Gastrocnemius medialis (tissue), 4 donors: Measurements from ENCODE around the gene ANAPC7.

ENCODE experiments used
- POLR2A ChIP-seq, 2 donors: fragments of 450-650 bp; IDR thresholded peaks; one replicate each; pipeline ENCODE4 v1.6.1; 2017; ENCODE audit warnings: antibody characterized with exemption in 2 of 2, mild to moderate bottlenecking in 2 of 2, moderate library complexity in 2 of 2
- TF ChIP-seq, protein P1 (sequence below), 5 experiments: fragments of 450-650 bp in 3 of 5; fragments of 200-600 bp in 2 of 5; sonication (generic) in 2 of 5; IDR thresholded peaks in 4 of 5; conservative IDR thresholded peaks in 1 of 5; 1 replicate in 4 of 5; 2 replicates in 1 of 5; pipeline ENCODE4 v1.5.1; 2016 to 2019; ENCODE audit warnings: antibody characterized with exemption in 5 of 5, mild to moderate bottlenecking in 3 of 5, moderate library complexity in 3 of 5

DNA sequence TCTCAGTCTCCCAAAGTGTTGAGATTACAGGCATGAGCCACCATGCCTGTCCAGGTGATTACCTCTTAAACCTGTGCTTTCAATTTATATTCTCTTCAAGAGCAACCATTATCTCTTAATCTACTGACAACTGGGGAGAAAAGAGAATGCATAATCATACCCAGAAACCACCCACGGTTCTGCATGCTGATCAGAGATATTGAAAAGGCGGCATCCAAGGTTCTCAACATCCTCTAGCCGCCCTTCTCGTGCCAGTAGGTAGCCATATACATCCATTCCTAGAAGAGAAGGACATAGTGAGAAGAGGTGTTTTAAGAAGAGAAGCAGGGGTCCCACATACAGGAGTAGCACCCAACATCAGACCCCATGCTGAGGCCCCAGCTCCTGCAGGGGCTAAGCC, 20.8 kb downstream of the ANAPC7 start:
- TF ChIP-seq, protein P1, sequence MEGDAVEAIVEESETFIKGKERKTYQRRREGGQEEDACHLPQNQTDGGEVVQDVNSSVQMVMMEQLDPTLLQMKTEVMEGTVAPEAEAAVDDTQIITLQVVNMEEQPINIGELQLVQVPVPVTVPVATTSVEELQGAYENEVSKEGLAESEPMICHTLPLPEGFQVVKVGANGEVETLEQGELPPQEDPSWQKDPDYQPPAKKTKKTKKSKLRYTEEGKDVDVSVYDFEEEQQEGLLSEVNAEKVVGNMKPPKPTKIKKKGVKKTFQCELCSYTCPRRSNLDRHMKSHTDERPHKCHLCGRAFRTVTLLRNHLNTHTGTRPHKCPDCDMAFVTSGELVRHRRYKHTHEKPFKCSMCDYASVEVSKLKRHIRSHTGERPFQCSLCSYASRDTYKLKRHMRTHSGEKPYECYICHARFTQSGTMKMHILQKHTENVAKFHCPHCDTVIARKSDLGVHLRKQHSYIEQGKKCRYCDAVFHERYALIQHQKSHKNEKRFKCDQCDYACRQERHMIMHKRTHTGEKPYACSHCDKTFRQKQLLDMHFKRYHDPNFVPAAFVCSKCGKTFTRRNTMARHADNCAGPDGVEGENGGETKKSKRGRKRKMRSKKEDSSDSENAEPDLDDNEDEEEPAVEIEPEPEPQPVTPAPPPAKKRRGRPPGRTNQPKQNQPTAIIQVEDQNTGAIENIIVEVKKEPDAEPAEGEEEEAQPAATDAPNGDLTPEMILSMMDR (IDR thresholded peaks at IDR 0.05 in 4 of 5, conservative IDR thresholded peaks at IDR 0.05 in 1 of 5) = no peak
- no peak for TF ChIP-seq POLR2A (IDR thresholded peaks at IDR 0.05)
